HCT116 (cell line): ENCODE data around the gene TBCCD1. TPM values are rescaled to one million over a fixed set of nuclear protein-coding genes. Genes with fewer than 3 reads are reported as not detected.

Experiments
- ATAC-seq: fragments of 200-7000 bp; cut with Tn5 transposase; 2 replicates; pipeline ENCODE4 v1.9.1; 2020; ENCODE audit warnings: mild to moderate bottlenecking, moderate library complexity
- BruUV-seq: library from RNA; stranded (reverse); fragments of 400-500 nt; replicated peaks from 2 replicates; lab custom pipeline; 2021; lab: Mats Ljungman, UMichigan
- CTCF ChIA-PET: fragments of 300-600 bp; sonication (Branson Sonifier 250); formaldehyde crosslinking; loops from one replicate; lab custom pipeline; 2021; ENCODE audit warnings: antibody characterized with exemption; lab: Charles Lee
- POLR2A ChIA-PET: fragments of 300-600, 350-600 bp; sonication (Branson Sonifier 250); formaldehyde crosslinking; loops from one replicate; lab custom pipeline; 2021; ENCODE audit warnings: antibody characterized with exemption; lab: Charles Lee
- RAD21 ChIA-PET, 2 experiments: fragments of 300-600 bp; sonication (Branson Sonifier 250); formaldehyde crosslinking; loops; one replicate each; lab custom pipeline; 2023; ENCODE audit warnings: low total read pairs in 2 of 2; ENCODE audit not compliant: uncharacterized antibody in 2 of 2, unreplicated experiment in 2 of 2, low non-redundant PET in 1 of 2; lab: Charles Lee
- DNase-seq: peaks from one replicate; pipeline ENCODE4 v3.0.0-alpha.2; 2010; ENCODE audit warnings: low read depth, low spot score
- H2AFZ ChIP-seq: fragments of 200-600 bp; shearing (Covaris generic), sonication (generic); 2 replicates; pipeline ENCODE4 v1.6.1; 2017; ENCODE audit warnings: low read depth, mixed run types, mixed read lengths, antibody characterized with exemption, low read length; ENCODE audit not compliant: poor library complexity, severe bottlenecking
- H3K27ac ChIP-seq: 2 replicates; pipeline ENCODE4 v1.5.1; 2012; ENCODE audit warnings: low read depth, low read length
- H3K27me3 ChIP-seq: fragments of 200-600 bp; sonication (generic); 2 replicates; pipeline ENCODE4 v1.6.1; 2016; ENCODE audit warnings: mixed run types, low read length, mixed read lengths; ENCODE audit not compliant: insufficient read depth
- H3K36me3 ChIP-seq, 2 experiments: fragments of 200-500 bp in 1 of 2; fragments of 200-600 bp in 1 of 2; sonication (Bioruptor generic) in 1 of 2; sonication (generic) in 1 of 2; 2 replicates each; pipeline versions ENCODE4 v1.5.1 to v1.6.1; 2014 to 2016; ENCODE audit warnings: low read length in 2 of 2, inconsistent platforms in 1 of 2, mixed read lengths in 1 of 2, mixed run types in 1 of 2; ENCODE audit not compliant: insufficient read depth in 2 of 2, control insufficient read depth in 1 of 2
- H3K4me1 ChIP-seq, 2 experiments: fragments of 200-600 bp in 1 of 2; sonication (generic) in 1 of 2; 2 replicates each; pipeline versions ENCODE4 v1.5.1 to v1.6.1; 2012 to 2017; ENCODE audit warnings: low read length in 2 of 2, inconsistent platforms in 1 of 2, mild to moderate bottlenecking in 1 of 2, mixed read lengths in 1 of 2, mixed run types in 1 of 2, moderate library complexity in 1 of 2; ENCODE audit not compliant: insufficient read depth in 2 of 2, control insufficient read depth in 1 of 2
- H3K4me2 ChIP-seq: fragments of 200-600 bp; sonication (generic); 2 replicates; pipeline ENCODE4 v1.6.1; 2017; ENCODE audit warnings: mixed run types, low read length, mixed read lengths
- H3K4me3 ChIP-seq, 2 experiments: fragments of 200-600 bp in 1 of 2; sonication (generic) in 1 of 2; replicated peaks in 1 of 2; 2 replicates each; pipeline ENCODE4 v1.5.1; 2011 to 2016; ENCODE audit warnings: low read length in 2 of 2, control low read depth in 1 of 2, low read depth in 1 of 2, mild to moderate bottlenecking in 1 of 2, mixed read lengths in 1 of 2, mixed run types in 1 of 2
- H3K79me2 ChIP-seq: fragments of 200-600 bp; sonication (generic); 2 replicates; pipeline ENCODE4 v1.6.1; 2017; ENCODE audit warnings: mild to moderate bottlenecking, mixed run types, low read length, moderate library complexity, mixed read lengths; ENCODE audit not compliant: insufficient read depth
- H3K9ac ChIP-seq: fragments of 200-600 bp; sonication (generic); 2 replicates; pipeline ENCODE4 v1.6.1; 2016; ENCODE audit warnings: low read length, mixed read lengths
- H3K9me2 ChIP-seq: fragments of 200-600 bp; sonication (generic), shearing (Covaris generic); 2 replicates; pipeline ENCODE4 v1.6.1; 2017; ENCODE audit warnings: mixed run types, mild to moderate bottlenecking, moderate library complexity; ENCODE audit not compliant: insufficient read depth
- H3K9me3 ChIP-seq, 2 experiments: fragments of 200-500 bp in 1 of 2; fragments of 200-600 bp in 1 of 2; sonication (Bioruptor generic) in 1 of 2; sonication (generic) in 1 of 2; 2 replicates each; pipeline ENCODE4 v1.6.1; 2014 to 2017; ENCODE audit warnings: low read length in 2 of 2, mixed read lengths in 2 of 2, inconsistent platforms in 1 of 2, low read depth in 1 of 2, mild to moderate bottlenecking in 1 of 2, mixed run types in 1 of 2, moderate library complexity in 1 of 2; ENCODE audit not compliant: control insufficient read depth in 1 of 2, insufficient read depth in 1 of 2
- H4K20me1 ChIP-seq: fragments of 200-600 bp; sonication (generic), shearing (Covaris generic); 2 replicates; pipeline ENCODE4 v1.6.1; 2017; ENCODE audit warnings: mixed run types, mild to moderate bottlenecking, moderate library complexity; ENCODE audit not compliant: insufficient read depth
- CBX3 ChIP-seq: IDR thresholded peaks from 2 replicates; pipeline ENCODE4 v1.6.1; 2012; ENCODE audit warnings: low read depth
- CEBPB ChIP-seq: IDR thresholded peaks from 2 replicates; pipeline ENCODE4 v1.6.1; 2012; ENCODE audit warnings: low read depth
- ELF1 ChIP-seq: IDR thresholded peaks from 2 replicates; pipeline ENCODE4 v1.6.1; 2012; ENCODE audit warnings: low read depth, borderline replicate concordance
- EZH2phosphoT487 ChIP-seq: fragments of 200-600 bp; IDR thresholded peaks from 2 replicates; pipeline ENCODE4 v1.6.1; 2018; ENCODE audit warnings: antibody characterized with exemption, borderline replicate concordance
- FOSL1 ChIP-seq: IDR thresholded peaks from 2 replicates; pipeline ENCODE4 v1.6.1; 2012; ENCODE audit warnings: low read depth
- REST ChIP-seq: IDR thresholded peaks from 2 replicates; pipeline ENCODE4 v1.6.1; 2012; ENCODE audit warnings: low read depth
- SP1 ChIP-seq: IDR thresholded peaks from 2 replicates; pipeline ENCODE4 v1.6.1; 2012; ENCODE audit warnings: low read depth
- YY1 ChIP-seq: IDR thresholded peaks from 2 replicates; pipeline ENCODE4 v1.6.1; 2011; ENCODE audit warnings: low read length, low read depth, moderate library complexity, mild to moderate bottlenecking; ENCODE audit not compliant: insufficient replicate concordance; ENCODE audit errors: extremely low read depth
- ZFX ChIP-seq: fragments of 450-650 bp; IDR thresholded peaks from 2 replicates; pipeline ENCODE4 v1.6.1; 2017
- intact Hi-C: fragments of 100-400 bp; cut with micrococcal nuclease; formaldehyde crosslinking; loops from 2 replicates; pipeline ENCODE4 v1.10.0; 2022
- total RNA-seq: library from RNA; stranded (reverse); gene quantifications from one replicate; pipeline ENCODE4 v1.2.1, GENCODE V29; 2021; ENCODE audit not compliant: unreplicated experiment

The TBCCD1 gene
- total RNA-seq, 1 experiment from 2014 or later, result 16.8 TPM

DNA sequence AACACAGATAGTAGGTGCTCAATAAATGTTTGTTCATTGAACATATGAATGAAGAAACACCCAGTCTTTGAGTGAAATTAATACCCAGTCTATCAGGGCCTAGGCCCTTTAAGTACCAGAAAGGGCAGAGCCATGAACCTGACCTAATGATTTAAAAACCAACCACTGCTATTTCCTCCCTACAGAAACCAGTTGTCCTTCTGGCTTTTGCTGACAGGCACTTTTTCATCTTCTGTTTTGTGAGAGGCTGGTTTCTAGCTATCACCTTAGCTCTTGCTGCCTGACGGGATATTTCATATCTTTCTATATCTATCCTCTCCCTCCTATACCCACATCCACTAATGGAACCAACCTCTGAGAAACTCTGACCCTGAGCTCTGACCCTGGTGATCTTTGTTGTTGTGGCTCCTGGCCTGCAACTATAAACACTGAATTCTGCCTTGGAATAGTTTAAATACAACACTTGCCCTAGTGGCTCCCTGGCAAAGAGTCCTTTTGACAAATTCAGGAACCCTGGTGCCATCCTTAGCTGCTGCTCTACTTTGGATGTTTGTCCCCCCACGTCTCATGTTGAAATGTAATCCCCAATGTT lies 41.6 kb upstream of the TBCCD1 start:
- Histone ChIP-seq H3K9me3 (no peaks in the 10 kb centered on the region), H2AFZ (peak overlapping the region; percentile 54), H3K27me3 (no peaks in the 10 kb centered on the region), H3K9me2 (no peaks in the 10 kb centered on the region), H3K4me1 (no peaks in the 10 kb centered on the region), H3K4me2 (no peak overlapping the region), H4K20me1 (no peaks in the 10 kb centered on the region), H3K27ac (no peak overlapping the region), H3K4me3 (no peak overlapping the region), H3K36me3 (no peaks in the 10 kb centered on the region), H3K79me2 (no peaks in the 10 kb centered on the region), H3K9ac (no peak overlapping the region)
- TF ChIP-seq REST (no peak), ELF1 (no peak), CBX3 (no peak), YY1 (no peak), CEBPB (no peak), ZFX (no peak), EZH2phosphoT487 (no peak), SP1 (no peak), FOSL1 (no peak)
- ChIA-PET CTCF (interaction anchor here (1.0 to 2.1 kb wide), 4 partner anchors 8 to 19 kb away, joined by 5 to 10 read pairs (median 6); no protein-coding TSS in a partner anchor), RAD21 (no interaction called here), POLR2A (interaction anchor here (1.4 kb wide), 1 partner anchor 39 kb away, joined by 7 read pairs; the partner anchor contains the start of gene DNAJB11)
- DNase-seq, result no peak
- intact Hi-C loops, result no loop called here
- BruUV-seq, result no TSS peak
- no peak for ATAC-seq
